Measurements from ENCODE around the gene SLC1A4.

Gene SLC1A4

GRCh38 chr2:64989126-64989981 lies at the start of gene SLC1A4:
TSS of gene SLC1A4 (plus strand) at chr2:64989399. CDS start at chr2:64989644, 245 bp downstream.
- TF ChIP-seq, protein P1, sequence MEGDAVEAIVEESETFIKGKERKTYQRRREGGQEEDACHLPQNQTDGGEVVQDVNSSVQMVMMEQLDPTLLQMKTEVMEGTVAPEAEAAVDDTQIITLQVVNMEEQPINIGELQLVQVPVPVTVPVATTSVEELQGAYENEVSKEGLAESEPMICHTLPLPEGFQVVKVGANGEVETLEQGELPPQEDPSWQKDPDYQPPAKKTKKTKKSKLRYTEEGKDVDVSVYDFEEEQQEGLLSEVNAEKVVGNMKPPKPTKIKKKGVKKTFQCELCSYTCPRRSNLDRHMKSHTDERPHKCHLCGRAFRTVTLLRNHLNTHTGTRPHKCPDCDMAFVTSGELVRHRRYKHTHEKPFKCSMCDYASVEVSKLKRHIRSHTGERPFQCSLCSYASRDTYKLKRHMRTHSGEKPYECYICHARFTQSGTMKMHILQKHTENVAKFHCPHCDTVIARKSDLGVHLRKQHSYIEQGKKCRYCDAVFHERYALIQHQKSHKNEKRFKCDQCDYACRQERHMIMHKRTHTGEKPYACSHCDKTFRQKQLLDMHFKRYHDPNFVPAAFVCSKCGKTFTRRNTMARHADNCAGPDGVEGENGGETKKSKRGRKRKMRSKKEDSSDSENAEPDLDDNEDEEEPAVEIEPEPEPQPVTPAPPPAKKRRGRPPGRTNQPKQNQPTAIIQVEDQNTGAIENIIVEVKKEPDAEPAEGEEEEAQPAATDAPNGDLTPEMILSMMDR (IDR thresholded peaks at IDR 0.05): no peak

- TF ChIP-seq, protein P1 (IDR thresholded peaks at IDR 0.05): no peak
Measured at GRCh38 chr2:64941143-64941542, 48.1 kb upstream of the SLC1A4 start.

DNA sequence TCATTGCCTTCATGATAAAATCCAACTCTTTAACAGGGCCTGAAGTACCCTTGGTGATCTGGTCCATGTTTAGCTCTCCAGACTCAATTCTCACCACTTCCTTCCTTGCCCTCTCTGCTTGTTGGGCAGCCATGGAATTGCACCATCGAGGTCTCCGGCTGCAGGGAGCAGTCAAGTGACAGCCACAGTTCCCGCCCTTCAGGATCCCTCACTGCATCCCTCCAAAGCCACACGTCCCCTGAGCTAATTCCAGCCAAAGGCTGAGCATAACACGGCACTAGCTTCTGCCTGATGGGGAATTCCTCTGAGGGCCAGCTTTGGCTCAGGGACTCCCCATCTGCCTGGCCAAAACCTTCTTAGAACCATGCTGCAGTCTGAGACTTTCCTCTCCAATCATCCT lies 47.4 kb upstream of the SLC1A4 start:
- TF ChIP-seq, protein P1 (IDR thresholded peaks at IDR 0.05): no peak

DNA sequence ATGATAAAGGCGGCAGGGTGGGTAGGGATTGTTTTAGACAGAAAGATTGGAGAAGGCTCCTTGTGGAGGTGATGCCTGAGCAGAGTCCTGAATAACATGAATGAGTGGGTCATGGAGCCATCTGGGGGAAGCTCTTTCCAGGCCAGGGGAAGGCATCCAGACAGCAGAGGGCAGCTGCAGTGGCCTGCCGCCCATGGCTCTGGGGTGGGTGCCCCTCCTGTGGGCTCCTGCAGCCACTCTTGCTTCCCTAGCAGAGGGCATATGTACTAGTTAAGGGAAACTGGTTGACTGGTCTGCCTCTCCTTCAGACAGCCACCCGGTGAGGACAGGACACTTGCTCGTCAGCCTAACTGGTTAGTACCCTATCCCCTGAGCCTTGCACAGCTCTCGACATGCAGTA lies 46.5 kb upstream of the SLC1A4 start:
- TF ChIP-seq, protein P1 (IDR thresholded peaks at IDR 0.05): no peak

DNA sequence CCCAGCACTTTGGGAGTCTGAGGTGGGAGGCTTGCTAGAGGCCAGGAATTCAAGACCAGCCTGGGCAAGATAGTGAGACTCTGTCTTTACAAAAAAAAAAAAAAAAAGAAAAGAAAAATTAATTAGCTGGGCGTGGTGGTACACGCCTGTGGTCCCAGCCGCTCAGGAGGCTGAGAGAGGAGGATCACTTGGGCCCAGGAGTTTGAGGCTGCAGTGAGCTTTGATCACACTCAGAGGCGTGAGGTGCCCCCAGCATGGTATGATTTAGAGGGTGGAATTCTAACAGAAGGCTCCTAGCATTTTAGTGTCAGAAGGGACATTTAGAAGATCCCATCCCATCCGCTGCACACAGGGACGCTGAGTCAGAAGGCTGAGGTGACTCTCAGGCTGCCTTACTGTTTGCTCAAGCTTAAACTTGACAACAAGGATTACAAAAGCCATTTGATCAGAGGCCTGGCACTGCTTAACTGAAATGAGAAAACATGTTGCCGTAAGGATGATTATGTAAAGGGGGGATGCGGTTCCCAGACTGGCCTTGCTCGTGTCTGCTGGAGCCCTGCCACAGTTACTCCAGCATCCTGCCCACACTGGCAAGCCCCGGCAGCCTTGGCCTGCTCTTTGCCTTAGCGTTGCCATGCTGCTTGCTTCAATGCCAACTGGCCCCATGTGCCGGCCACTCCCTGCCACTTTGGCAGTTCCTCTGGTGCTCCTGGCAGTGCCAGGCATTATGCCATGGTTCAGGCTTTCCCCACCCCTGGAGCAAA lies 45.6 kb upstream of the SLC1A4 start:
- TF ChIP-seq, protein P1 (IDR thresholded peaks at IDR 0.05): no peak

GRCh38 chr2:64944484-64944883 lies 44.7 kb upstream of the SLC1A4 start:
- TF ChIP-seq, protein P1 (IDR thresholded peaks at IDR 0.05): no peak

GRCh38 chr2:64945973-64946768 lies 43.0 kb upstream of the SLC1A4 start:
- TF ChIP-seq, protein P1 (IDR thresholded peaks at IDR 0.05): no peak
